ENCODE results near the gene BRD1. TPM values are rescaled to one million over a fixed set of nuclear protein-coding genes. Genes with fewer than 3 reads are reported as not detected.
A peak's percentile ranks its signal among the peaks of the same experiment; 100 is the strongest.

BRD1 gene
- total RNA-seq, 1 experiment from 2014 or later, result 51.2 TPM

GRCh38 chr22:49786976-49787706, 40.5 kb downstream of the BRD1 start:
- Histone ChIP-seq H3K4me3 (ENCODE audit: low read depth, low read length, poor library complexity, severe bottlenecking) (no peak overlapping the region), H3K27me3 (replicated peaks; ENCODE audit: insufficient read depth, low read depth, low read length, poor library complexity) (no peaks in the 10 kb centered on the region), H3K27ac (ENCODE audit: low read depth, low read length, poor library complexity, severe bottlenecking) (no peak overlapping the region), H3K9me3 (ENCODE audit: low read depth, low read length, poor library complexity, severe bottlenecking) (no peaks in the 10 kb centered on the region), H3K36me3 (ENCODE audit: insufficient read depth, low read length, poor library complexity, severe bottlenecking) (peaks cover 58% of the 10 kb centered on the region), H3K4me1 (ENCODE audit: insufficient read depth, low read length, poor library complexity, severe bottlenecking) (peaks cover 20% of the 10 kb centered on the region)
- ChIA-PET CTCF (no interaction called here), POLR2A (ENCODE audit: low non-redundant PET) (no interaction called here)
- BruUV-seq (replicated peaks), result no TSS peak
- DNase-seq (ENCODE audit: low spot score), result no peak
- TF ChIP-seq CTCF (conservative IDR thresholded peaks at IDR 0.05; ENCODE audit: low read depth, low read length) (no peak), EZH2 (IDR thresholded peaks at IDR 0.05; ENCODE audit: borderline replicate concordance, low read depth, low read length, poor library complexity, severe bottlenecking) (no peak)
- intact Hi-C loops (cut with micrococcal nuclease; ENCODE audit: unreplicated experiment), result no loop called here

DNA sequence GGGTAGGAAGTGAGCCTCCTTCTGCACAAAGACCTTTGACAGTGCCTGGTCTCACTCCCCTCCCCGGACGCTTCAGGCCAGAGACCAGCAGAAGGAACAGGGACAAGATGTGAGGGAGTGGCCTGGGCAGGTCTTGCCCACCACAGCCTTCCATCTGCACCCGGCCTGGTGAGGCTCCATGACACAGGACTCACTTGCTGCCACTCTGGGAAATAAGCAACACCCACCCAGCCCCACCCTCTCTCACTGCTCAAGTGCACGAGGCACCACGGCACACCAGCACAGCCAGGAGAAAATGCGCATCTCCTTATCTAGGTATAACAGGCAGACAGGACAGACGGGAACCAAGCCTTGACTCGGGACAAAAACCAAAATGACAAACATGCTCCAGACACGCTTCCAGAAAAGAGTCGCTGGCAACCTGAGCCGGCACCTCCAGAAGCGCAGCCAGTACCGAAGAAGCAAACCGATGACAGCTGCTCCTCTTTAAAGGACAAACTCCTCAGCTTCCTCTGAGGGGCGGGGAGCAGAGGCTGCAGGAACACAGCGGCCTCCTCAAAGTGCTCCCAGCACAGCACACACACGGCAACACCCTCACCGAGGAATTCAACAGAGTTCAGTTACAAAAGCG, 41.7 kb downstream of the BRD1 start:
- POLR2A ChIA-PET (ENCODE audit: low non-redundant PET), result no interaction called here
- DNase-seq (ENCODE audit: low spot score), result no peak
- no peak overlapping the region for H3K27ac ChIP-seq (ENCODE audit: low read depth, low read length, poor library complexity, severe bottlenecking)
- peaks cover 24% of the 10 kb centered on the region for H3K4me1 ChIP-seq (ENCODE audit: insufficient read depth, low read length, poor library complexity, severe bottlenecking)
- no peaks in the 10 kb centered on the region for H3K9me3 ChIP-seq (ENCODE audit: low read depth, low read length, poor library complexity, severe bottlenecking)
- BruUV-seq (replicated peaks), result no TSS peak
- intact Hi-C loops (cut with micrococcal nuclease; ENCODE audit: unreplicated experiment), result no loop called here
- no peaks in the 10 kb centered on the region for H3K27me3 ChIP-seq (replicated peaks; ENCODE audit: insufficient read depth, low read depth, low read length, poor library complexity)
- H3K36me3 ChIP-seq (ENCODE audit: insufficient read depth, low read length, poor library complexity, severe bottlenecking), result peaks cover 46% of the 10 kb centered on the region
- no peak for TF ChIP-seq CTCF (conservative IDR thresholded peaks at IDR 0.05; ENCODE audit: low read depth, low read length)
- no peak for TF ChIP-seq EZH2 (IDR thresholded peaks at IDR 0.05; ENCODE audit: borderline replicate concordance, low read depth, low read length, poor library complexity, severe bottlenecking)
- CTCF ChIA-PET, result no interaction called here
- H3K4me3 ChIP-seq (ENCODE audit: low read depth, low read length, poor library complexity, severe bottlenecking), result no peak overlapping the region

DNA sequence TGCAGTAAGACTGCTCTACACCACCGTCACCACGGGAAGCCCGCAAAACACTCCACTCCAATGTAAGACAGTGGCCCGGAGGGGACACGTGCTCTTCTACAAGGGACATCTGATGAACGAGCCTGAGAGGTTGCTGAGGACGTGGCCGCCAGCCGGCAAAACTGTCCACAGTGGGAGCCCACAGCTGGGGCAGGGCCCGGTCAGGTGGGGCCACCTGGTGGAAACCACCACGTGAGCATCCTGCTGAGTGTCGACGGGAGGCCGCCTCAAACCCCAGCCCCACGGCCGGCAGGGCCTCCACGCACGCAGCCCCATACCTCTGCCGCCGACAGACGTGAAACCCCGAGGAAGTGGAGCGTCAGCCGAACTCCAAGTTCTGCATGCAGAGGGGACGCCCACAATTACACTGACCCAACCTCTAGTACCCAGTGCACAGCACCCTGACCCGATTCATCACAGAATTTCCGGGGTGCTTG, 42.6 kb downstream of the BRD1 start:
- no TSS peak for BruUV-seq (replicated peaks)
- H3K4me3 ChIP-seq (ENCODE audit: low read depth, low read length, poor library complexity, severe bottlenecking), result no peak overlapping the region
- H3K4me1 ChIP-seq (ENCODE audit: insufficient read depth, low read length, poor library complexity, severe bottlenecking), result peaks cover 32% of the 10 kb centered on the region
- H3K36me3 ChIP-seq (ENCODE audit: insufficient read depth, low read length, poor library complexity, severe bottlenecking), result peaks cover 41% of the 10 kb centered on the region
- H3K27me3 ChIP-seq (replicated peaks; ENCODE audit: insufficient read depth, low read depth, low read length, poor library complexity), result no peaks in the 10 kb centered on the region
- ChIA-PET POLR2A (ENCODE audit: low non-redundant PET) (no interaction called here), CTCF (no interaction called here)
- intact Hi-C loops (cut with micrococcal nuclease; ENCODE audit: unreplicated experiment), result no loop called here
- H3K27ac ChIP-seq (ENCODE audit: low read depth, low read length, poor library complexity, severe bottlenecking), result peak overlapping the region; percentile 47
- DNase-seq (ENCODE audit: low spot score), result no peak
- no peaks in the 10 kb centered on the region for H3K9me3 ChIP-seq (ENCODE audit: low read depth, low read length, poor library complexity, severe bottlenecking)
- TF ChIP-seq CTCF (conservative IDR thresholded peaks at IDR 0.05; ENCODE audit: low read depth, low read length) (no peak), EZH2 (IDR thresholded peaks at IDR 0.05; ENCODE audit: borderline replicate concordance, low read depth, low read length, poor library complexity, severe bottlenecking) (no peak)

All from A673 (cell line).